Fibroblast of skin of abdomen (primary cell): ENCODE measurements around the gene B4GALT5. TPM values are rescaled to one million over a fixed set of nuclear protein-coding genes. Genes with fewer than 3 reads are reported as not detected.

Source experiments
- DNase-seq: peaks from one replicate; pipeline ENCODE4 v3.0.0-alpha.2; 2013
- polyA plus RNA-seq, 2 experiments: library from polyadenylated mRNA; unstranded; fragments of 120-200 nt; gene quantifications; one replicate each; pipeline ENCODE4 v1.2.1, GENCODE V29; 2013; ENCODE audit not compliant: insufficient read length in 2 of 2

B4GALT5 gene, protein sequence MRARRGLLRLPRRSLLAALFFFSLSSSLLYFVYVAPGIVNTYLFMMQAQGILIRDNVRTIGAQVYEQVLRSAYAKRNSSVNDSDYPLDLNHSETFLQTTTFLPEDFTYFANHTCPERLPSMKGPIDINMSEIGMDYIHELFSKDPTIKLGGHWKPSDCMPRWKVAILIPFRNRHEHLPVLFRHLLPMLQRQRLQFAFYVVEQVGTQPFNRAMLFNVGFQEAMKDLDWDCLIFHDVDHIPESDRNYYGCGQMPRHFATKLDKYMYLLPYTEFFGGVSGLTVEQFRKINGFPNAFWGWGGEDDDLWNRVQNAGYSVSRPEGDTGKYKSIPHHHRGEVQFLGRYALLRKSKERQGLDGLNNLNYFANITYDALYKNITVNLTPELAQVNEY
- polyA plus RNA-seq (2013, experiment 1 of 2; ENCODE audit: insufficient read length) = 38.5 TPM
- polyA plus RNA-seq (2013, experiment 2 of 2; ENCODE audit: insufficient read length) = 36.3 TPM

DNA sequence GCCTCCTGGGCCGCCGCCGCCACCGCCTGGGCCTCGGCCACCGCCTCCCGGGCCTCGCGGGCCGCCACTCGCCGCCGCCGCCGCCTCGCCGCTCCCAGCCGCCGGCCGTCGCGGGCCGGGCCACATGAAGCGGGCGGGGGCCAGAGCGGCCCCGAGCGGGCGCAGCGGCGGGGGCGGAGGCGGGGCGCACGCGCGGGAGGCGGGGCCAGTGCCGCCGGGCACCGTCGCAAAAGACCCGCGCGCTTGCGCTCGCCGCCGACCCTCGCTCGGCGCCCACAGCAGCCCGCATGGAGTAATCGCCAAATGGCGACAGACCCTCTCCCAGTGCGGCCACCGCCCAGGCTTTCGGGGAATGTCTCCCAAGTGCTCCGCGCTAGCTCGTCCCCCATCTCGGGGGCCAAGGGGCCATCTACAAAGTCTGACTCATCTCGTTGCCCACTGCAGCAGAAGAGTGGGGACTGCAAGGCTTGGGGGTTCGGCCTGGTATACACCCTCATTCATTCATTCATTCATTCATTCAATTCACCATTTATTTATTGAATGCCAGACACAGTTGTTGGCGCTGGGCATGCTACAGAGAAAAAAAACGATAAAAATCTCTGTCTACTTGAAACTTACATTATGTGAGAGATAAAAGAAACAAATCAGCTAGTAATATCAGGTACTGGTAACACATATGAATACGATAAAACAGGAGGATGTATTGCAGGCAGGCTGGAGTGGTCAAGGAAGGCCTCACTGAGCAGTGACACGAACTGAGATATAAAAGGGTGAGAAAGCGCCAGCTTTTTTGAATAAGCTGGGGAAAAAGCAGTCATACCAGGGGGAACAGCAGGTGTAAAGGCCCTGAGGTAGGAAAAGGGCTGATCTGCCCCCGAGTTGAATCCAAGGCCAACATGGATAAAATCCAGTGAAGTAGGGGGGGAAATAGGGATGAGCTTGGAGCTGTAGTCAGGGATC lies at the start of gene B4GALT5:
Gene B4GALT5 (minus strand): TSS at position 126 of the 960 bp plus-strand sequence. CDS start 188 bp downstream, outside the sequence.
- peak; percentile 91 for DNase-seq

- DNase-seq = no peak
Measured at GRCh38 chr20:49762940-49763766, 49.5 kb upstream of the B4GALT5 start.

DNA sequence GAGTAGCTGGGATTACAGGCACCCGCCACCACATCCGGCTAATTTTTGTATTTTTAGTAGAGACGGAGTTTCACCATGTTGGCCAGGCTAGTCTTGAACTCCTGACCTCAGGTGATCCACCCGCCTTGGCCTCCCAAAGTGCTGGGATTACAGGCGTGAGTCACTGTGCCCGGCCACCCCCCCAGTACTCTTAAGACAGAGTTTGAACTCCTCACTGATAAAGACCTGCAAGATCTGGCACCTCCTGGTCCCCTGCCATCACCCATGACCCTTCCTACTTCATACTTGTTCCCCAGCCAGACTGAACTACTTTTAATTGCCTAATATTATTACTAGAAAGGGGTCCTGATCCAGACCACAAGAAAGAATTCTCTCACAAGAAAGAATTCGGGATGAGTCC lies 48.2 kb upstream of the B4GALT5 start:
- peak; percentile 16 for DNase-seq

GRCh38 chr20:49759266-49759950 lies 45.7 kb upstream of the B4GALT5 start:
- DNase-seq = no peak

DNA sequence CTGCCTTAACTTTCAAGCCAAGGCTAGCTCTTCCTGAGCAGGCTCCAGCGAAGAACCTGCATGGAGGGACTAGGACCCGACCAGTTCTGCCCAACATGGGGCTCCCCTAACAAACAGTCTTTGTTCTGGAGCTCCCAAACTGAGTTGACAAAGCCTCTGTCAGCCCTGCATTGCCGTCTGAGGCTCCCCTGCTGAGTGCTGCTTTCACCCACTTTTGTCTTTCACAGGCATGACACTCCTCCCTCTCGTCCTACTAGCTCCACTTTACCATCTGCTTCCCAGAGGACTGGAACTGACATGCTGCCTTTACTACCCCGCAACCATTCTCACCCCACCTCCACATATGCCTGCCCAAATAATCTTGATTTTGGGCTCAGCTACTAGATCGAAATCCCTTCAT lies 45.1 kb upstream of the B4GALT5 start:
- DNase-seq = no peak

DNA sequence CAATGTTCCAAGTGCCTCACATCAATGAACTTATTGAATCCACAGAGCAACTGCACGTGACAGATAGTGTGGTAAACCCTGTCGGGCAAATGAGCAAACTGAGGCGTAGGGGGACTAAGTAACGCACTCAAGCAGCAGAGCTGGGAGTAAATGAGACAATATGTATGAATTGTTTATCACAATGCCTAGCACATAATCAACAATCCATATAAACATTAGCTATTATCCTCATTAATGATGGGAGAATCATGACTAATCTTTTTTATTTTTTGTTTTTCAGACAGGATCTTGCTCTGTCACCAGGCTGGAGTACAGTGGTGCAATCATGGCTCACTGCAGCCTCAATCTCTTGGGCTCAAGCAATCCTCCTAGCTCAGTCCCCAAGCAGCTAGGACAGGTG lies 43.9 kb upstream of the B4GALT5 start:
- no peak for DNase-seq

GRCh38 chr20:49756241-49756640 lies 42.6 kb upstream of the B4GALT5 start:
- no peak for DNase-seq

DNA sequence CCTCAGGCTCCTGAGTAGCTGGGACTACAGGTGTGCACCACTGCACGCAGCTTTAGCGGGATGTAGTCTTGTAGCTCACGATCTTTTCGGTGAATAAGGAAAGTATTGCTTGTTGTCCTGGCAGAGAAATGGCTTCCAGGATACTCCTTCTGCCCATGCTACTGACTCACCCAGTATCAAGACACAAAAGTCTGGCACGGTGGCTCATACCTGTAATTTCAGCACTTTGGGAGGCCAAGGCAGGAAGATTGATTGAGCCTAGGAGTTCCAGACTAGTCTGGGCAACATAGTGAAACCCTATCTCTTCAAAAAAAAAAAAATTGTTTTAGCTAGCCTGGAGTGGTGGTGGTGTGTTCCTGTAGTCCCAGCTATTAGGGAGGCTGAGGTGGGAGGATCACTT lies 40.9 kb upstream of the B4GALT5 start:
- no peak for DNase-seq

DNA sequence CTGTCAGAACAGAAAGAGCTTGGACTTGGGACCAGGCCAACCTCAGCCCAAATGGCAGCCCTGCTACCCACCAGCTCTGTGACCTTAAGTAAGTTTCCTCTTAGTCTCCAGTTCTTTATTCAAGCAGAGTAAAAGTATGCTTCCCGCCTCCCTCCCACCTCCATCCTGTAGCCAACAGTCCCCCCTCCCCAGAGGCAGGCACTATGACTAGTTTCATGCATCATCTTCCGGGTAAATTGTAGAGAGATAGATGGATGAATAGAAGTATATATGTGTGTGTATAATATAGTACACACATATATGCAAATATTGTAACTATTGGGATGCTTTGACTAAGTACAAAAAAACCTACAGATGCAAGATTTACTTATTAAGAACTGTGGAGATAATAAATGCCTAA lies 39.5 kb upstream of the B4GALT5 start:
- DNase-seq = no peak

GRCh38 chr20:49752201-49752903 lies 38.7 kb upstream of the B4GALT5 start:
- DNase-seq = no peak

- DNase-seq = no peak
Measured at GRCh38 chr20:49751397-49751736, 37.7 kb upstream of the B4GALT5 start.

DNA sequence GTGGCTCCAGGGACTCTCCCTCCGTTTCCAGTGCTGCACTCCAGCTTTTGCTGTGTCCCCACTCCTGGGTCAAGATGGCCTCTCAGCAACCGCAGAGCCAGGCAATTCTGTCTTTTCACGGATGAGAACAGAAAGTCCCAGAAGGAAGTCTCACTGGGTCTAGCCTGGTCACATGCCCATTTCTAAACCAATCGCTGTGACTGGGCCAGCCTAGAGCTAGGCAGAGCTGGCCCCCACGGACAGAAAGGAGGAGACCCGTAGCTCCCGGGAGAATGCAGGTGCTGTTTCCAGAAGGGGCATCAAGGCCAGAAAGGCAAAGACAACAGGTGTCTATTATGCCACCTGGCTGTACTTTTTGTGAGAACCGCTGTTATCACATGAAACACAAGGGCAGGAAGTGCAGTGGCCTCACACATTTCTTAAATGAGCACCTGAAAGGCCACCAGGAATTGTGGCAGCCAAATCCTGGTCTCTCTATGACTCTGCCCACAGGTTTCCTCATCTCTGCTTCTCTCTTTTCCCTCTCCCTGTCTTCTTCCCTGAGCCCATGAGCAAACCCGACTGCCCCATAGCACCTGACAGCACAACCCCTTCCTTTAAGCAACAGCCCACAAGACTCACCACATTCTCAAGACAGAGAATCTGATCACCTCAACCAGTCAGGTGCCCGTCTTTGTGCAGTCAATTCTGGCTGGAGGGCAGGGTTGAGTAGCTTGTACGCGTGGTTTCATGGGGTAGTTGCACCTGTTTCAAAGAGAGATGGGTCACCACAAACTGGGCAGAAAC lies 37.1 kb upstream of the B4GALT5 start:
- DNase-seq = no peak

GRCh38 chr20:49749625-49750024 lies 35.9 kb upstream of the B4GALT5 start:
- no peak for DNase-seq

- DNase-seq = no peak
Measured at GRCh38 chr20:49748525-49748838, 34.8 kb upstream of the B4GALT5 start.

- DNase-seq = peak; percentile 27
Measured at GRCh38 chr20:49747707-49748524, 34.2 kb upstream of the B4GALT5 start.

DNA sequence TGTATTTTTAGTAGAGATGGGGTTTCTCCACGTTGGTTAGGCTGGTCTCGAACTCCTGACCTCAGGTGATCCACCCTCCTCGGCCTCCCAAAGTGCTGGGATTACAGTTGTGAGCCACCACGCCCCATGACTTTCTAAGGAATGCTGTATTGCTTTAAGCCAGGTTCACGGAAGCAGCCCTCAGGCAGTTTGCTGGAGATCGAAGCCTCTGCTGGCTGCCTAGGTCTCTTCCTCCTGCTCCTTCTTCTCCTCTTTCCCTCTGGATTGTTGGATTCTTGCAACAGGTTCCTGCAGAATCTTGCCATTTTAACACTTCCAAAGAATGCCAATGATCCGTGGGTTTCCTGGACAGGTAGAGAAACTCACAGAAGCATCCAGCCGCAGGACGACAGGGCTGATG lies 29.3 kb upstream of the B4GALT5 start:
- DNase-seq = no peak

DNA sequence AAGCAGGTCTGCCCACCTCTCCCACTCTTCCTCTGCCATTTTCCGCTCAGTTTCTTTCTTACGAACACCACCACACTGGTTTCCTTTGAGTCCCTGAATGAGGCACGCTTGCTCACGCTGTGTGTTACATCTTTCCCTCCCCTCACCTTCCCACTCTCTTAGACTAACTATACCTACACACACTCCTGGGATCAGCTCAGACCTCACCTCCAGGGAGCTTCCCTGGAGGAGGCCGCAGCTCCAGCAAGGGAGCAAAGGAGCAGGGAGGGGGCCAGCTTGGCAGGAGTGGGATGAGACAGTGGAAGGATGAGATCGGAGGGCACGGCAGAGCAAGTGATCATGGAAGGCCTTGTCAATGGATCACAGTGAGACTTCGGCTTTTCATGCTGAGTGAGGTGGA lies 28.3 kb upstream of the B4GALT5 start:
- DNase-seq = no peak

DNA sequence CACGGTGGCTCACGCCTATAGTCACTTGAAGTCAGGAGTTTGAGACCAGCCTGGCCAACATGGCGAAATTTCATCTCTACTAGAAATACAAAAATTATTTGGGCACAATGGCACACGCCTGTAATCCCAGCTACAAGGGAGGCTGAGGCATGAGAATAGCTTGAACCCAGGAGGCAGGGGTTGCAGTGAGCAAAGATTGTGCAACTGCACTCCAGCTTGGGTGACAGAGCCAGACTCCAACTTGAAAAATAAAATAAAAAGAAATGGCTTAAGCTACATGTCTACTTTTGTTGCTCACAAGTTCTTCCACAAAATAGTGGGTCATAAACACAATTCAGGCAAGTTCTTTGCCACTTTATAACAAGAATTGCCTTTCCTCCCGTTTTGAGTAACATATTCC lies 27.1 kb upstream of the B4GALT5 start:
- DNase-seq = no peak

DNA sequence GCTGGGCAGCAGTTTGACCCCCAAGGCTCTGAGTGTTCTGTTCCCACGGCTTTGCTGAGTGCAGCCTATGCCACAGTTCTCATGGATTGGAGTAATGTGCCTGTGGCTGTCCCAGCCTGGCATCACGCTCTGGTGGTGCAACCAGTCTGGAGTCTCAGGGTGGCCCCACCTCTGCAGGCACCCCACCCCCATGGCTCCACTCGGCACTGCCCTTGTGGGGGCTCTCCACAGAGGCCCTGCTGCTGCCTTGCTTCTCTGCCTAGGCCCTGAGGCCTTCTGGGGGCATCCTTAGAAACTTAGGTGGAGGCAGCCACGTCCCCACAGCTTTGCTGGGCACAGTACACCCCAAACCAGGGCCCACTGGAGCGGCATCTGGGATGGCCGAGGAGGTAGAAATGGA lies 25.4 kb upstream of the B4GALT5 start:
- DNase-seq = no peak

DNA sequence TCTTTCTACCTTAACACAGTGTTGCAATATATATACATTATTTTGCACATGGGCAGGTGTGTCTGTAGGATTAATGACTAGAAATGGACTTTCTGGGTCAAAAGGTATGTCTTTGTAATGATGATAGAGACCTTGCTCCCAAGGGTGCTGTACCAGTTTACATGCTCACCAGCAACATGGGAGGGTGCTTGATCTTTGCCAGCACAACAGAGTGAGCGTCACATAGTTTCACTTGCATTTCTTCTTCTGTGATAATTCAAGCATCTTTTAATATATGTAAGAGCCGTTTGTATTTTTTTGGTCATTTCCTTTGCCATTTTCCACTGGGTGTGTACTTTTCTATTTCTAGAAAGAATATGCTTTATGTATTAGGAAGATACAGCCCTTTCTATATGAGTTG lies 23.6 kb upstream of the B4GALT5 start:
- no peak for DNase-seq
